GM18526 (cell line): Measurements from ENCODE around the gene UBE2S.

Source experiments
- POLR2A ChIP-seq: IDR thresholded peaks from 3 replicates; pipeline ENCODE4 v1.6.1; 2011; ENCODE audit not compliant: insufficient read length; ENCODE audit errors: extremely low read depth

Gene UBE2S

DNA sequence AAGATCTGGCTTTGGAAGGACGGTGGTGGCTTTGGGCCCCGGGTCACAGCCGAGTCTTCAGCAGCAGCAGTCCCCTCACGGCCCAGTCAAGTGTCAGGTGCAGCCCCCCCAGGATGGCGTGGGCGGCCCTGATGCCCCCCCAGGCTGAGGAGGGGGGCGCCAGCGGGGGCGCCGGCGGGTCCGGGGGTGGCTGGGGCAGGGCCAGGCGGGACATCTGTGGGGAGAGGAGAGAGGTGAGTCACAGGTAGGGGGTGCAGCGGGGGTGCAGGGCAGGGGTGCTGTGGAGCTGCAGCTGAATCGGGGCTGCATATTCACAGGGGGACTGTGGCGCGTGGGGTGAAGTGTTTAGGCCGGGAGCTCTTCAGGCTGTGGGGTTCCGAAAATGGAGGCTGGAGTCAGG lies 41.6 kb downstream of the UBE2S start:
- TF ChIP-seq POLR2A: no peak

- no peak for TF ChIP-seq POLR2A
These were observed 42.3 kb downstream of the UBE2S start for GRCh38 chr19:55365245-55365644.

DNA sequence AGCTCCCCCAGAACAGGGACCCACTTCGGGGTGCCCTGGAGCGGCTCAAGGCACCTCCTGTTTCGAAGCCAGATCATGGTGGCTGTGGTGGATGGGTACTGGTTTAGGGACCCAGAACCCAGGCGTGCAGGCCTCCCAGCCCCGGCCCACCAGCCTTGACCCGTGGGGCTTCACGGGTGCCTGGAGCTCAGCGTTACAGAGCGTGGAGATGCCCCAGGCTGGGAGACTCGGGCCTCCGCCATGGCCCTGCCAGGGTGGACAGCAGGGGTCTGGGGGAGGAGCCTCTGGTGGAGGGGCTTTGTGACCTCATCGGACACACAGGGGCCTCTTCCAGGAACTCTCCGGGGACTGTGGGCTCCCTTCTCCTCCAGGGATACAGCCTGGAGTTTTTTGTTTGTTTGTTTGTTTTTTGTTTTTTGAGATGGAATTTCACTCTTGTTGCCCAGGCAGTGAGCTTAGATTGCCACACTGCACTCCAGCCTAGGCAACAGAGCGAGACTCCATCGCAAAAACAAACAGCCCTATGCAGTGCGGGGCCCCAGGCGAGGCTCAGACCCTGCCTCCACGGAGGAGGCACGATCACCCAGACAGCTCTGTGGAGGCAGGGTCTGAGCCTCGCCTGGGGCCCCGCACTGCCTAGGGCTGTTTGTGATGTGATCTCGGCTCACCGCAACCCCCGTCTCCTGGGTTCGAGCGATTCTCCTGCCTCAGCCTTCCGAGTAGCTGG lies 44.4 kb downstream of the UBE2S start, which contains the start of gene GARIN5B:
TSS of gene GARIN5B (minus strand) at position 271 of the 727 bp plus-strand sequence. CDS start at position 77, 194 bp downstream.
- TF ChIP-seq POLR2A: no peak

- no peak for TF ChIP-seq POLR2A
These were observed 45.2 kb downstream of the UBE2S start for GRCh38 chr19:55362174-55362989.

DNA sequence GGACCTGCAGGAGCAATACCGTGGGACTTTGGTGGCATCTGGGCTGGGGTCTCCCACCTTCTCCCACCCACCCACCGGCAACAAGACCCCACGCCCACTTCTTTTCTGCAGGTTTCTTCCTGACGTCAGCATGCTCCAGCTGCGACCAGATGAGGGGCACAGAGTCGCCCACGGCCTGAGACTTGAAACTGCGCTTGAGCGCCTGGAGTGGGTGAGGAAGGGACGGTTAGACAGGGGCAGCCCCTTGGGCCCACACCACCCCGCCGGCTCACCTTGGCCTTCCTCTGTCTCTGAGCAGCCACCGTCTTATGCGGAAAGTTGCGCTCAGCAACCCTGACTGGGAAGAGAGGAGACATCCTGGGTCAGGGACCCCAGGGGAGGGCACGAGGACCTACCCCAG lies 46.7 kb downstream of the UBE2S start:
- TF ChIP-seq POLR2A: no peak

GRCh38 chr19:55358943-55359908 lies 48.4 kb downstream of the UBE2S start:
- no peak for TF ChIP-seq POLR2A

GRCh38 chr19:55358493-55358892 lies 49.1 kb downstream of the UBE2S start:
- no peak for TF ChIP-seq POLR2A

DNA sequence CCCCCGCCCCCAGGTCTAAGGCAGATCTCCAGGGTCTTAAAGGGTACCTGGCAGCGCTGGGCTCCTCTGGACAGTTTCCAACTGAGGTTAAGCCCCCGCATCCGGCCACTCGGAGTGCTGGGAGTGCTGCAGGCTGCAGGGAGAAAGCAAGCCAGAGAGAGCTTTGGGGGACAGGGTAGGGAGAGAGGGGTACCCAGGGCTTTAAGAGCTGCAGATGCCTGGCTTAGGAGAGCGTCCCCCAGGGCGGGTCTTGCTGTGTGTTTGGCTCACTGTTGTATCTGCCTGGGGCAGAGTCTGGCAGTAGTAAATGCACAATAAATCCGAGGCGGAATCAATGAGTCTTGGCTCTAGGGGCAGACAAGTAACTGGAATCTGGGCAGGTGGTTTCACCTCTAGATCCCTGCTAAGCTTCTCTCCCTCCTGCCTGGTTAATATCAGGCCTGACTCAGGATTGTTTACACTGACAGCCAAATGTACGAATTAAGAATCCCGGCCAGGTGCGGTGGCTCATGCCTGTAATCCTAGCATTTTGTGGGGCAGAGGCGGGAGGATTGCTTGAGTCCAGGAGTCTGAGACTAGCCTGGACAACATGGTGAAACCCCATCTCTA lies 52.3 kb downstream of the UBE2S start:
- no peak for TF ChIP-seq POLR2A

GRCh38 chr19:55354698-55355212 lies 52.8 kb downstream of the UBE2S start, which contains the start of gene COX6B2:
Gene COX6B2 (minus strand): TSS chr19:55354719. CDS start chr19:55354521, 198 bp downstream.
- TF ChIP-seq POLR2A: no peak

DNA sequence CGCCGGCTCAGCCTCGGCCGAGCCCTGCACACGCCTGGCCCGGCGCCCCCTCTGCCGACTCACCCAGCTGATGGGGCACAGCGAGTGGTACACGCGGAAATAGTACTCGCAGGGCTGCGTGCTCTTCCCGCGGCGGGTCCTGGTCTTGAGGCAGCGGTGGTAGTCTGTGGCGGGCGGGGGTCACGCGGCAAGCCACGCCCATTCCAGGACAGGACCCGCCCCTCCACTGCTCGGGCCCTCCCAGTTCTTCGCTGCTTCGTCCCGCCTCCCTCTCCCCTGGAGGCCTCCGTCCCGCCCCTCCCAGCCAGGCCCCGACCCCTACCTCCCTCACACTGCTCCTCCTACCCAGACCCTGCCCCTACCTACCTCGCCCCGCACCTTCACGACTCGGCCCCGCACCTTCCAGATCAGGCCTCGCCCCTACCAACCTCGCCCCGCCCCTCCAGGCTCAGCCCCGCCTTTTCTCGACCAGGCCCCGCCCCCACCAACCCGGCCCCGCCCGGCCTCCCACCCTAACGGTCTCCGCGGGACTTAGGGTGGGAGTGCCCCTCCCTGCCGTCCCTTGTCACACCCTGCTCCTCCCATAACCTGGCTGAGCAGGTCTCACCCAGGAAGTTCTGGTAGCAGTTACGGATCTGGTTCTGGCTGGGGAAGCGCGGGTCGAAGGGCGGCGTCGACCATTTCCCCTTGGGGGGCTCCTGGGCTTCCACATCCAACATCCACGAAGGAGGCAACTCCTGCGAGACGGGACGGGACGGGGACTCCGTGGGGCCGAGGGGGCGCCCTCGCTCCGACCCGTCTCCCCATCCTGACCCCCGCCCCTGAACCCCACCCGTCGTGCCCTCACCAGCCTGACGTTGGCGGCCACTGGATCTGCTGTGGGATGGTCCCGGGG lies 53.5 kb downstream of the UBE2S start:
- no peak for TF ChIP-seq POLR2A

DNA sequence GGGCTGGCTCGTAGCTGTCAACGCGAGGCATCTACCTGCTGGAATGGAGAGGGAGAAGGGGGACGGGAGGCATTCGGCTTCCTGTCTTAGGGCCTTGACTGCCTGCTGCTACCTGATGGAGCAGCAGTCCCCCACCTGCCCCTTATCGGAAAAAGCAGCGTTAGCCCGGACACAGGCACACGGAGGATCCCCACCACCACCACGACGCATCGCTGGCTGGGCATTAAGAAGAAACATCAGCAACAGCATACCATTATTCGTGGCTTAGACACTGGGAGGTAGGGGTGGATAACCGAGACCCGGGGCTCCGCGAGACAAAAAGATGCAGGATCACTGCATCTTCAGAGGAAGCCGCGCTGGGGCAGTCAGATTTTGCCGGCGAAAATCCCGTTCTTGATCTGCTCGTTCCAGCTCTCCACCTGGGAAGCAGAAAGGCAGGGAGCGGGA lies 54.2 kb downstream of the UBE2S start:
- TF ChIP-seq POLR2A: no peak

DNA sequence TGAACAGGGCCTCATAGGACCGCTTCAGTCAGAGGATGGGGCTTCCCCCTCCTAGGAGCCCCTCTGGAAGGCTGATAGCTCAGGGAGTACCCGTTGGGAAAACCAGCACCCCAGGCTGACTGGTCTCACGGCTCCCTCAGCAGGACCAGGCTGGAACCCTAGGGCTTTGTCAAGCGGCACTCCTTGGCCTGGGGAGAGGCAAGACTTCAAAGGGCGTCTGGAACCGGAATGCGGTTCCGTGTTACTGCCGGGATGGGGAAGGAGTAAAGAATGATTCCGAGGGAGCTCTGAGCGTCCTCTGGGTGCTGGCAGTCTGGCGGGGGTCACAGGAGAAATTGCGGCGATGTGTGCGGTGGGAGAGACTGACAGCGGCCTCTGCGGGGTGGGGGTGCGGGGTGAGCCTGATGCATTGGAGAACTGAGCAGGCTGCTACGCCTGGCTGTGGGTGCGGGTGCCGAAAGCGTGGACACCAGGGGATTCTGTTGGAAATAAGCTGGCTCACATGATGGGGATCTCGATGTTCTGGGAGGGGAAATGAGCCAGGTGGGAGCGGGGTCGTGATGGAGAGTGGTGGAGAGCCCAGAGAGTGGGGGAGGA lies 54.9 kb downstream of the UBE2S start:
- no peak for TF ChIP-seq POLR2A

- no peak for TF ChIP-seq POLR2A
These were observed 55.5 kb downstream of the UBE2S start for GRCh38 chr19:55352040-55352439.
